Body of pancreas (tissue), 4 donors: Measurements from ENCODE around the gene SMOC2. TPM values are rescaled to one million over a fixed set of nuclear protein-coding genes. Genes with fewer than 3 reads are reported as not detected.
A peak's percentile ranks its signal among the peaks of the same experiment; 100 is the strongest.

Experiments used
- ATAC-seq: fragments of 150-250 bp; one replicate; pipeline ENCODE4 v1.9.1; 2016
- DNase-seq, 4 donors: peaks; one replicate each; pipeline ENCODE4 v3.0.0-alpha.2; 2019
- H3K27ac ChIP-seq, 4 donors: fragments of 200-600 bp; sonication (generic); 1 replicate in 3 of 4; 2 replicates in 1 of 4; pipeline versions ENCODE4 v1.5.1 to v1.6.1; 2016 to 2019; ENCODE audit warnings: mild to moderate bottlenecking in 1 of 4, mixed read lengths in 1 of 4, moderate library complexity in 1 of 4
- H3K27me3 ChIP-seq, 2 donors: fragments of 200-600 bp; sonication (generic); one replicate each; pipeline ENCODE4 v1.6.0; 2016; ENCODE audit warnings: mild to moderate bottlenecking in 1 of 2
- H3K36me3 ChIP-seq, 2 donors: fragments of 200-600 bp; sonication (generic); replicated peaks in 1 of 2; 2 replicates each; pipeline ENCODE4 v1.5.1; 2016; ENCODE audit warnings: low read depth in 2 of 2; ENCODE audit not compliant: insufficient read depth in 1 of 2
- H3K4me1 ChIP-seq: fragments of 200-600 bp; sonication (generic); one replicate; pipeline ENCODE4 v1.6.0; 2016
- H3K4me3 ChIP-seq, 2 donors: fragments of 200-600 bp; sonication (generic); 1 replicate in 1 of 2; 2 replicates in 1 of 2; pipeline ENCODE4 v1.5.1; 2016 to 2019
- H3K9me3 ChIP-seq, 3 donors: fragments of 200-600 bp; sonication (generic); 1 replicate in 2 of 3; 2 replicates in 1 of 3; pipeline ENCODE4 v1.5.1; 2016
- CTCF ChIP-seq, 7 experiments: fragments of 450-650 bp in 4 of 7; fragments of 200-600 bp in 3 of 7; sonication (generic) in 3 of 7; IDR thresholded peaks; one replicate each; pipeline ENCODE4 v1.5.1; 2016 to 2019; ENCODE audit warnings: antibody characterized with exemption in 7 of 7
- POLR2A ChIP-seq, 3 donors: fragments of 450-650 bp; IDR thresholded peaks; one replicate each; pipeline ENCODE4 v1.6.1; 2016; ENCODE audit warnings: antibody characterized with exemption in 3 of 3, mild to moderate bottlenecking in 2 of 3
- WGBS, 2 donors: methylation state at CpG; one replicate each; pipeline ENCODE4 v1.1.5; 2017; 5-methylcytosine and 5-hydroxymethylcytosine counted together
- intact Hi-C: fragments of 100-400 bp; cut with DNase I; formaldehyde crosslinking; loops from one replicate; pipeline ENCODE4 v1.15.1; 2023
- total RNA-seq, 2 donors: library from RNA; depleted of rRNA; stranded (reverse); fragments of >200 nt; gene quantifications; one replicate each; pipeline ENCODE4 v1.1.0, GENCODE V29; 2016

Gene SMOC2
- total RNA-seq, 2 donors from 2014 or later: 22.7 to 31.4 TPM

- TF ChIP-seq POLR2A (IDR thresholded peaks at IDR 0.05) (no peak), CTCF (IDR thresholded peaks at IDR 0.05) (no peak)
- intact Hi-C loops: no loop called here
- WGBS, 2 donors: 58 to 62% methylated on average over 6 of the region's 6 CpGs
- H3K36me3 ChIP-seq: no peaks in the 10 kb centered on the region
- no peaks in the 10 kb centered on the region for H3K4me1 ChIP-seq
- no peaks in the 10 kb centered on the region for H3K27me3 ChIP-seq
- H3K27ac ChIP-seq: no peak overlapping the region
- no peak overlapping the region for H3K4me3 ChIP-seq
- DNase-seq (peak in 1 of 4 donors; percentile 34), ATAC-seq (no peak)
- no peaks in the 10 kb centered on the region for H3K9me3 ChIP-seq
These were observed 143.3 kb downstream of the SMOC2 start for GRCh38 chr6:168584249-168584648.

GRCh38 chr6:168584671-168585070, 143.7 kb downstream of the SMOC2 start:
- Histone ChIP-seq H3K9me3 (no peaks in the 10 kb centered on the region), H3K36me3 (no peaks in the 10 kb centered on the region), H3K27me3 (no peaks in the 10 kb centered on the region), H3K27ac (no peak overlapping the region), H3K4me1 (no peaks in the 10 kb centered on the region), H3K4me3 (no peak overlapping the region)
- intact Hi-C loops: no loop called here
- 87 to 92% methylated on average over 5 of the region's 5 CpGs for WGBS, 2 donors
- TF ChIP-seq CTCF (IDR thresholded peaks at IDR 0.05) (no peak), POLR2A (IDR thresholded peaks at IDR 0.05) (no peak)
- DNase-seq: no peak
- no peak for ATAC-seq

GRCh38 chr6:168585441-168585840, 144.5 kb downstream of the SMOC2 start:
- H3K27ac ChIP-seq: no peak overlapping the region
- 83 to 89% methylated on average over 3 of the region's 3 CpGs for WGBS, 2 donors
- intact Hi-C loops: no loop called here
- TF ChIP-seq POLR2A (IDR thresholded peaks at IDR 0.05) (no peak), CTCF (IDR thresholded peaks at IDR 0.05) (no peak)
- no peak for DNase-seq
- no peaks in the 10 kb centered on the region for H3K4me1 ChIP-seq
- H3K9me3 ChIP-seq: no peaks in the 10 kb centered on the region
- H3K36me3 ChIP-seq: no peaks in the 10 kb centered on the region
- no peaks in the 10 kb centered on the region for H3K27me3 ChIP-seq
- H3K4me3 ChIP-seq: no peak overlapping the region
- ATAC-seq: no peak

GRCh38 chr6:168589275-168589674, 148.3 kb downstream of the SMOC2 start:
- 90 to 100% methylated on average over 2 of the region's 2 CpGs for whole genome bisulfite sequencing, 2 donors
- H3K4me1 ChIP-seq: no peaks in the 10 kb centered on the region
- no peaks in the 10 kb centered on the region for H3K27me3 ChIP-seq
- H3K27ac ChIP-seq: no peak overlapping the region
- H3K36me3 ChIP-seq: no peaks in the 10 kb centered on the region
- DNase-seq: no peak
- no peak for TF ChIP-seq POLR2A (IDR thresholded peaks at IDR 0.05)
- TF ChIP-seq CTCF (IDR thresholded peaks at IDR 0.05): no peak
- H3K4me3 ChIP-seq: no peak overlapping the region
- H3K9me3 ChIP-seq: no peaks in the 10 kb centered on the region
- intact Hi-C loops: no loop called here
- no peak for ATAC-seq

GRCh38 chr6:168590406-168590805, 149.4 kb downstream of the SMOC2 start:
- ATAC-seq (no peak), DNase-seq (no peak)
- no peak overlapping the region for H3K27ac ChIP-seq
- no peak for TF ChIP-seq CTCF (IDR thresholded peaks at IDR 0.05)
- TF ChIP-seq POLR2A (IDR thresholded peaks at IDR 0.05): no peak
- WGBS, 2 donors: 87 to 88% methylated on average over 10 of the region's 10 CpGs
- no peaks in the 10 kb centered on the region for H3K36me3 ChIP-seq
- intact Hi-C loops: no loop called here
- no peaks in the 10 kb centered on the region for H3K27me3 ChIP-seq
- H3K4me3 ChIP-seq: no peak overlapping the region
- H3K9me3 ChIP-seq: no peaks in the 10 kb centered on the region
- H3K4me1 ChIP-seq: no peaks in the 10 kb centered on the region
